Testis (tissue), 2 donors: ENCODE results near the gene ALPK3.

ENCODE experiments used
- CTCF ChIP-seq, 3 experiments: fragments of 450-650 bp in 2 of 3; fragments of 200-600 bp in 1 of 3; sonication (generic) in 1 of 3; IDR thresholded peaks; one replicate each; pipeline ENCODE4 v1.5.1; 2016 to 2019; ENCODE audit warnings: antibody characterized with exemption in 3 of 3, mild to moderate bottlenecking in 2 of 3, moderate library complexity in 1 of 3
- POLR2A ChIP-seq: fragments of 450-650 bp; IDR thresholded peaks from one replicate; pipeline ENCODE4 v1.6.1; 2017; ENCODE audit warnings: antibody characterized with exemption, mild to moderate bottlenecking, moderate library complexity

- TF ChIP-seq CTCF (IDR thresholded peaks at IDR 0.05) (no peak), POLR2A (no peak)
These were observed 48.0 kb downstream of the ALPK3 start for GRCh38 chr15:84865074-84865569.
